Right cardiac atrium (tissue), 5 donors: ENCODE results near the gene ABCA7. TPM values are rescaled to one million over a fixed set of nuclear protein-coding genes. Genes with fewer than 3 reads are reported as not detected.

Experiments used
- ATAC-seq, 2 donors: fragments of 200-7000 bp; cut with Tn5 transposase; one replicate each; pipeline versions ENCODE4 v1.8.0 to v1.9.1; 2020; ENCODE audit warnings: moderate library complexity in 2 of 2, mild to moderate bottlenecking in 1 of 2
- DNase-seq, 3 donors: peaks; one replicate each; pipeline ENCODE4 v3.0.0-alpha.2; 2020
- H3K27ac ChIP-seq: one replicate; pipeline ENCODE4 v1.5.1; 2013; ENCODE audit warnings: mild to moderate bottlenecking, low read length, control low read depth, moderate library complexity
- H3K27me3 ChIP-seq: one replicate; pipeline ENCODE4 v1.6.1; 2013; ENCODE audit not compliant: control insufficient read depth, insufficient read depth
- H3K4me1 ChIP-seq: one replicate; pipeline ENCODE4 v1.6.1; 2013; ENCODE audit warnings: low read length; ENCODE audit not compliant: control insufficient read depth, insufficient read depth
- H3K4me3 ChIP-seq: one replicate; pipeline ENCODE4 v1.5.1; 2013; ENCODE audit warnings: low read length, control low read depth
- H3K9me3 ChIP-seq: one replicate; pipeline ENCODE4 v1.6.1; 2013; ENCODE audit warnings: low read length; ENCODE audit not compliant: control insufficient read depth
- WGBS: extraction: QIAGEN DNeasy Blood & Tissue Kit; methylation state at CpG from one replicate; pipeline ENCODE4 v1.1.7; 2013; 5-methylcytosine and 5-hydroxymethylcytosine counted together
- intact Hi-C, 4 donors: fragments of 100-400 bp; cut with DNase I; formaldehyde crosslinking; loops; one replicate each; pipeline versions ENCODE4 v1.11.0 to v1.14.0; 2022 to 2023
- polyA plus RNA-seq: library from polyadenylated mRNA; stranded (reverse); fragments of 200-250 nt; gene quantifications from one replicate; pipeline ENCODE4 v1.2.3, GENCODE V29; 2013
- total RNA-seq, 4 donors: library from RNA; stranded (reverse); fragmentation: NEBNext Ultra II Directional; extraction: Animal tissue kit (Norgen Biotek cat#: 25700); gene quantifications; one replicate each; pipeline ENCODE4 v1.2.1, GENCODE V29; 2021
- donor health status: healthy with polysubstance abuse.
- donor health status: DM: no; HTN: yes; CAD: no.
- donor health status: DM: no; HTN: no; CAD: no.
- donor health status: DM: no; HTN: yes; CAD: no; lungs with severe emphysema.
- donor health status: DM: yes; HTN: yes; CAD: no.

ABCA7 gene
- total and polyA plus RNA-seq, 5 donors: 7.3 to 10.4 (median 9.1) TPM

DNA sequence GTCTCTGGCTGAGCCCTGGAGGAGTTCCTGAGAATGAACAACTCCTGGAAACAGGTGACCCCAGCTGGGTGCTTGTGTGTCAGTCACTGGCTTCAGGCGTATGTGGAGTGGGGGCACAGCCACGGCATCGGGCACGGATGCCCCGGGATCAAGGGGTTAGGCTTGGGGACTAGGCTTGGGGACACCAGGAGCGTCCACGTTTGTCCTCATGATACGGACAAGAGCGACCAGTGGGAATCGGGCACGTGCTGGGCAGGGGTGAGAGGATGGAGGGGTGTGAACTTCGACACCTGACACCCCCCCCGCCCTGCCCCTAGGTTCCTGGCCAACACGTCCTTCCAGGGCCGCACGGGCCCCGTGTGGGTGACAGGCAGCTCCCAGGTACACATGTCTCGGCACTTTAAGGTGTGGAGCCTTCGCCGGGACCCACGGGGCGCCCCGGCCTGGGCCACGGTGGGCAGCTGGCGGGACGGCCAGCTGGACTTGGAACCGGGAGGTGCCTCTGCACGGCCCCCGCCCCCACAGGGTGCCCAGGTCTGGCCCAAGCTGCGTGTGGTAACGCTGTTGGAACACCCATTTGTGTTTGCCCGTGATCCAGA lies 35.6 kb upstream of the ABCA7 start:
- whole genome bisulfite sequencing: 73% methylated on average over 32 of the region's 32 CpGs
- Histone ChIP-seq H3K4me1 (no peaks in the 10 kb centered on the region), H3K4me3 (no peak overlapping the region), H3K27ac (no peak overlapping the region), H3K9me3 (no peaks in the 10 kb centered on the region), H3K27me3 (no peaks in the 10 kb centered on the region)
- DNase-seq (peak in 1 of 3 donors; percentile 54), ATAC-seq (no peak)
- intact Hi-C loops: no loop called here

DNA sequence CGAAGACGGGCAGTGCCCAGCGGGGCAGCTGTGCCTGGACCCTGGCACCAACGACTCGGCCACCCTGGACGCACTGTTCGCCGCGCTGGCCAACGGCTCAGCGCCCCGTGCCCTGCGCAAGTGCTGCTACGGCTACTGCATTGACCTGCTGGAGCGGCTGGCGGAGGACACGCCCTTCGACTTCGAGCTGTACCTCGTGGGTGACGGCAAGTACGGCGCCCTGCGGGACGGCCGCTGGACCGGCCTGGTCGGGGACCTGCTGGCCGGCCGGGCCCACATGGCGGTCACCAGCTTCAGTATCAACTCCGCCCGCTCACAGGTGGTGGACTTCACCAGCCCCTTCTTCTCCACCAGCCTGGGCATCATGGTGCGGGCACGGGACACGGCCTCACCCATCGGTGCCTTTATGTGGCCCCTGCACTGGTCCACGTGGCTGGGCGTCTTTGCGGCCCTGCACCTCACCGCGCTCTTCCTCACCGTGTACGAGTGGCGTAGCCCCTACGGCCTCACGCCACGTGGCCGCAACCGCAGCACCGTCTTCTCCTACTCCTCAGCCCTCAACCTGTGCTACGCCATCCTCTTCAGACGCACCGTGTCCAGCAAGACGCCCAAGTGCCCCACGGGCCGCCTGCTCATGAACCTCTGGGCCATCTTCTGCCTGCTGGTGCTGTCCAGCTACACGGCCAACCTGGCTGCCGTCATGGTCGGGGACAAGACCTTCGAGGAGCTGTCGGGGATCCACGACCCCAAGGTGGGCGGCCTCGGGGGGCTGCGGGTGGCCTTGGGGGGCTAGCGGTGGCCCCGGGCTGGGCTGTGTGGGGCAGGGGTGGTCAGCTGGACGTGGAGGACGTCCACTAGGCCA lies 34.9 kb upstream of the ABCA7 start:
- no peaks in the 10 kb centered on the region for H3K4me1 ChIP-seq
- H3K9me3 ChIP-seq: no peaks in the 10 kb centered on the region
- DNase-seq (peak in 1 of 3 donors; percentile 64), ATAC-seq (no peak)
- no peaks in the 10 kb centered on the region for H3K27me3 ChIP-seq
- H3K27ac ChIP-seq: no peak overlapping the region
- no peak overlapping the region for H3K4me3 ChIP-seq
- whole genome bisulfite sequencing: 89% methylated on average over 70 of the region's 70 CpGs
- intact Hi-C loops: no loop called here

DNA sequence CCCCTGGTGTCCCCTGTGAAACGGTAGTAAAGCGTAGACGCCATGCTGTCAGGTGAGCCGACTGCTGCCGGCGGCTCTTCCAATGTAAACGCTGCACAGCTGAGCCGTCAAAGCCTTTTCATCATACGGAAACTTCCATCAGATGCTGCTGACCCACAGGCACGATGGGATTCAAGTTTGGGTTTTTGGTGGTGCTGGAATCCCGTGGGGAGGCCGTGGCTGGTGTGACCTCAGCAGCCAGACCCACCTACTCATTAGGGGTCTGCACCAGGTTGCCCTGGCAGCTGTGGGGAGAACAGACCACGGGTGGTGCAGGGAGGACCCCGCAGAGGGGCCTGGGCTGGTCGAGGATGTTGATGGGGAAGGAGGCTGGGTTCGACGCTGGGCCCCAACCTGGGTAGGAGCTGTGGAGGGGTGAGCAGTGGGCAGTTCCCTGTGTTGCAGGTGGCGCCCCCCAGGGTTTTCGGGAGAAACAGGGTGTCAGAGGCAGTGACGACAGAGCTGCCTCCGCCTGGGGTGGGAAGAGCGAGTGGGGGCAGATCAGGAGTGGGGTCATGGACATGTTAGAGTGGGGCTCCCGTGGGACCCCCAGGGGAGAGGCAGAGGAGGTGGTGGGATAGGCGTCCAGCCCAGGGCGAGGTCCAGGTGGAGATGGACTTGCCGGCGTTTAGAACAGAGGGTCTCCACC lies 33.1 kb upstream of the ABCA7 start:
- Histone ChIP-seq H3K9me3 (no peaks in the 10 kb centered on the region), H3K27me3 (no peaks in the 10 kb centered on the region), H3K27ac (no peak overlapping the region), H3K4me1 (no peaks in the 10 kb centered on the region), H3K4me3 (no peak overlapping the region)
- DNase-seq (peak in 1 of 3 donors; percentile 60), ATAC-seq (no peak)
- WGBS: 84% methylated on average over 27 of the region's 27 CpGs
- intact Hi-C loops: no loop called here

DNA sequence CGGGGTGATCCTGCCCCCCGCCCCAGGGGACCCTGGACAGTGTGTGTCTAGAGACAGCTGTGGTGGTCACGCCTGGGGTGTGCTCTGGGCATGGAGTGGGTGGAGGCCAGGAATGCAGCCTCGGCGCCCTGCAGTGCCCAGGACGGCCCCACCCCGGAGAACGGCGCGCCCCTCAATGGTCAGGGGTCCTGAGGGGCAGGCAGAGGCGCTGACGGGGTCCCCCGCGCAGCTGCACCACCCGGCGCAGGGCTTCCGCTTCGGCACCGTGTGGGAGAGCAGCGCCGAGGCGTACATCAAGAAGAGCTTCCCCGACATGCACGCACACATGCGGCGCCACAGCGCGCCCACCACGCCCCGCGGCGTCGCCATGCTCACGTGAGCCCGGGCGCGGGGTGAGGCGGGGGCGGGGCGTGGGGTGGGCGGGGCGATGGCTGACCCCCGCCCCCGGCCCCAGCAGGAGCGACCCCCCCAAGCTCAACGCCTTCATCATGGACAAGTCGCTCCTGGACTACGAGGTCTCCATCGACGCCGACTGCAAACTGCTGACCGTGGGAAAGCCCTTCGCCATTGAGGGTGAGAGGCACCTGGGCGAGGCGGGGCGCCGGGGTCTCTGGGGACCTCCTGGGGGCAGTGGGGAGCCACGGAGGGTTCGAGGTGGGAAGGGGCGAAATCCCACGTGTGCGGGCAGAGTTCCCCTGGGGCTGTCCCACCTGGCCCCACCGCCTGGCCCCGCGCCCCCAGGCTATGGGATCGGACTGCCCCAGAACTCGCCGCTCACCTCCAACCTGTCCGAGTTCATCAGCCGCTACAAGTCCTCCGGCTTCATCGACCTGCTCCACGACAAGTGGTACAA lies 32.3 kb upstream of the ABCA7 start:
- H3K4me1 ChIP-seq: no peaks in the 10 kb centered on the region
- peak in 1 of 3 donors; percentile 61 for DNase-seq
- intact Hi-C loops: no loop called here
- H3K27ac ChIP-seq: no peak overlapping the region
- no peaks in the 10 kb centered on the region for H3K9me3 ChIP-seq
- no peak overlapping the region for H3K4me3 ChIP-seq
- WGBS: 94% methylated on average over 73 of the region's 73 CpGs
- ATAC-seq: no peak
- no peaks in the 10 kb centered on the region for H3K27me3 ChIP-seq

DNA sequence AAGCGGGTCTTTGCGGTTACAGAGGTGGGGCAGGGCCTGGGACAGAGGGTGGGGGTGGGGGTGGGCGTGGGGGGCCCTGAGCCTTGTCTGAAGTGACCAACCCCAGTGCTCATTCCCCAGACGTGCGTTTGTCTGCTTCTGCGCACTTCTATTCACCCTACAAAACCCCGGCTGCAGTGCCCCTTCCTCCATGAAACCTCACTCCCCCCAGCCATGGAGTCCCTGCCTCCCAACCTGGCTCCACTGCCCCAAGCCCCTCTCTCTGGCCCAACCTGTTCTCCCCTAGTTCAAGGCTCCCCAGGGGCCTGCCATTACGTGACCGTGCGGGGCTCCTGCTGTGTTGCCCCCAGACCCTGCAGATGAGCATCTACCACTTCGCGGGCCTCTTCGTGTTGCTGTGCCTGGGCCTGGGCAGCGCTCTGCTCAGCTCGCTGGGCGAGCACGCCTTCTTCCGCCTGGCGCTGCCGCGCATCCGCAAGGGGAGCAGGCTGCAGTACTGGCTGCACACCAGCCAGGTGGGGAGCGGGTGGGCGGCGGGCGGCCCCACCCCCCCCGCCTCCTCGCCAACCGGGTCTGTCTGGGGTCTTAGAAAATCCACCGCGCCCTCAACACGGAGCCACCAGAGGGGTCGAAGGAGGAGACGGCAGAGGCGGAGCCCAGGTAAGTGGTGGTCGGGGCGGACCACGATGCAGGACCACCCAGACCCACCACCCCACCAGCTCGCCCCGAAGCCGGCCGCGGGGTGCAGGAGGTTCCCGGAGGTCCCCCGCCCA lies 31.5 kb upstream of the ABCA7 start:
- Histone ChIP-seq H3K9me3 (no peaks in the 10 kb centered on the region), H3K27ac (no peak overlapping the region), H3K4me3 (no peak overlapping the region), H3K27me3 (no peaks in the 10 kb centered on the region), H3K4me1 (no peaks in the 10 kb centered on the region)
- peak in 1 of 3 donors; percentile 65 for DNase-seq
- no peak for ATAC-seq
- intact Hi-C loops: no loop called here
- WGBS: 94% methylated on average over 45 of the region's 45 CpGs

GRCh38 chr19:1009041-1009980 lies 30.6 kb upstream of the ABCA7 start:
- Histone ChIP-seq H3K27me3 (no peaks in the 10 kb centered on the region), H3K4me3 (no peak overlapping the region), H3K4me1 (no peaks in the 10 kb centered on the region), H3K27ac (no peak overlapping the region), H3K9me3 (no peaks in the 10 kb centered on the region)
- intact Hi-C loops: no loop called here
- 71% methylated on average over 92 of the region's 92 CpGs for WGBS
- ATAC-seq (peak; percentile 25 to 53), DNase-seq (peak; percentile 76 to 87 (median 82))

- DNase-seq: peak in 1 of 3 donors; percentile 64
- Histone ChIP-seq H3K9me3 (no peaks in the 10 kb centered on the region), H3K4me1 (no peaks in the 10 kb centered on the region), H3K4me3 (no peak overlapping the region), H3K27me3 (no peaks in the 10 kb centered on the region), H3K27ac (no peak overlapping the region)
- 80% methylated on average over 29 of the region's 29 CpGs for WGBS
- ATAC-seq: peak in 1 of 2 donors; percentile 1
- intact Hi-C loops: no loop called here
These were observed 29.8 kb upstream of the ABCA7 start for GRCh38 chr19:1009981-1010538.

- DNase-seq: peak; percentile 19 to 68 (median 54)
- WGBS: 92% methylated on average over 56 of the region's 56 CpGs
- H3K4me3 ChIP-seq: no peak overlapping the region
- H3K9me3 ChIP-seq: no peaks in the 10 kb centered on the region
- intact Hi-C loops: no loop called here
- no peak overlapping the region for H3K27ac ChIP-seq
- H3K27me3 ChIP-seq: no peaks in the 10 kb centered on the region
- no peaks in the 10 kb centered on the region for H3K4me1 ChIP-seq
- no peak for ATAC-seq
These were observed 29.1 kb upstream of the ABCA7 start for GRCh38 chr19:1010586-1011510.
